HG02571 (cell line): ENCODE results near the gene AUTS2.

ENCODE experiments used
- ATAC-seq: cut with Tn5 transposase; IDR thresholded peaks from one replicate; pipeline ENCODE4 v1.9.1; 2021; ENCODE audit warnings: mild to moderate bottlenecking, moderate library complexity; ENCODE audit not compliant: unreplicated experiment

Gene AUTS2

GRCh38 chr7:69599286-69599954, 1.1 kb downstream of the AUTS2 start:
- no peak for ATAC-seq

- no peak for ATAC-seq
Measured at GRCh38 chr7:69599955-69600709, 1.9 kb downstream of the AUTS2 start.

DNA sequence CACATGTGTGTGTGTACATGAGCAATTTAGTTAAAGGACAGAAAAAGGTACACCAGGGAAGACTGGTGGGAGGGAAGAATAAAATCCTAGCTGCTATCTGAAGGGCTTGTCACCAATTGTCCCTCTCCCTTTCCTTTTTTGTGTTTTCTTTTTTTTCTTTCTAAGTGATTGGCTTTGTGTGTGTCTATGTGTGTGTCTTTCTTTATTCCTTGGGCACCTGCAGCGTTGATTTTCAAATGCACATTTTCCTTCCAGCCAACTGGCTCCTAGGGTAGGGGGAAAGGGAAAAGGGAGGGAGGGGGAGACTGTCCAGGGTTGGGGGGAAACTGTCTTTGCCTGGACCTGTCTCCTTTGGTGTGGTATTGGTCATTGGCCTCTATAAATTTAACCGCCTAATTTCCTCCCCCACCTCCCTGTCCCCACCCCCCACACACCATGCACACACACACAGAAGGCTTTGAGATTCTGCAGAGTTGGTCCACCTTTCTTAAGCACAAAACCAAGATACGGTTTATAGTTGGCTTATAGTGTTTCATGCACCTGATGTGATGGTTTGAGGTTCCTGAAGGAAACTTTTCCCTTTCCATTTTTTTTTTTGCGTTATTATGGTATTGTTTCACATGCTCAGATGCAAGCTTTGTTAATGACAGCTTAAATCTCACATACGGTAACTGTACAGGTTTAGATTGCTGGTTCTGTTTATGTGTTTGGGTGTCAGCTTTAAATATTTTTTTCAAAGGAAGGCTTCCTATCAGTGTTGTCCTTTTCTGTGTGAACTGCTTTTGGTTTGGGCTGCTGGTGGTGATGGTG, 2.6 kb downstream of the AUTS2 start:
- ATAC-seq: no peak

- ATAC-seq: no peak
Measured at GRCh38 chr7:69602522-69602921, 4.2 kb downstream of the AUTS2 start.

GRCh38 chr7:69603351-69603750, 5.1 kb downstream of the AUTS2 start:
- peak; percentile 41 for ATAC-seq

DNA sequence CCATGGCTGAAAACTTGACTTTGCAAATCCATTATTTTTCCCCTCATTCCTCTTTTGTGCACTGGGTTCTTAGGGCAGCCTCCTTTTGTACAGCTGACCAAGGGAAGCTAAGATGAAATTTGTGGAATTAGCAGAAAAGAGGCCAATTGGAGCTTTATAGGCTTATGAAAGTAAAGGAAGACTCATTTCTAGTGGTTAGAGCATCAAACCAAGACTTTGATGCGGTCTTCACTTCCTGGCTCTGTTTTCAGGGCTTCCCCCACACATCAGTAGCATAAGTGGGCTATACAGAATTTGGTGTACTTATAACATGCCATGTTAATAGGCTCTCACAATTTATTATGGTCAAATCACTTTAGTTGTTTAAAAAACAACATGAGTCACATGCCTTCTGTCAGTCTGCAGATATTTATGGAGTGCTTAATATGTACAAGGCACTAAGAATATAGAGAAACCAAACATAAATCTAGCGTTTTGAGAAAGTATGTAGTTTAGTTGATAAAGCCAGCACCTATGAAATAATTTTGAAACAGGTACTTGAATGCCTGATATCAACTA, 5.7 kb downstream of the AUTS2 start:
- no peak for ATAC-seq

GRCh38 chr7:69605070-69605469, 6.8 kb downstream of the AUTS2 start:
- no peak for ATAC-seq

DNA sequence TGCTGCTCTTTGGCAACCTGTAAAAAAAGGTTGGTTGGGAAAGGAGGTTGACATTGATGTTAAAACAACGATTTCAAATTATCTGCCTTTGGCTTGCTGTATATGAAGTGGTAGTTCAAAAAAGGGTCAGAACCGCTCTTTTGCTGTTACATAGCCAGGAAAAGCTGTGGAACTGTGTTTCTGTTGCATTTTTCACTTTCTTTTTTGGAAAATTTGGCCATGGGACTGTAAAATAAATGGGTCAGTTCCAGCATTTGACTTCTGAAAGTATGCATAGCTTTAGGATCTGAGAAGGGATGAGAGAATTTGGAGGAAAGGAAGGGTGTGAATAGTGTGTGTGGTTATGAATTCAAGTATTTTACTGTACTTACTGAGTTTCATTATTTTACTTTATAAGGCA, 7.3 kb downstream of the AUTS2 start:
- no peak for ATAC-seq

GRCh38 chr7:69608049-69608448, 9.8 kb downstream of the AUTS2 start:
- ATAC-seq: no peak

DNA sequence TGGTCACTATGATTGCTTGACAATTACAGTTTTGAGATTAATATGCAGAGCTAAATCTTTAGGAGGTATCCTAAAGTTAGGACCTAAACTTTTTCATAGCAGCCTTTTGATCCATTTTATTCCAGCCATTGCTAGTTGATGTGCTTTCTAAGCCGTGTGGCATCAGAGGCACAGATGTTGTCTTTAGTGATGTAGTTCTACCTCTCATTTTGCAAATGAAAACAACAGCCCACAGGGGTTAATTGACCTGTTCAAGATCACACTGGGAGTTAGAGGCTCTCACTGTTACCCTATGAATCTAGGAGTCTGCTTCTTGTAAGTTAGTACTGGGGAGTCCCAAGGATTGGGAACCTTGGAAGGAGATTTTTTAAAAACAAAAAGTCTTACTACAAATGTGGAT, 10.6 kb downstream of the AUTS2 start:
- no peak for ATAC-seq

- no peak for ATAC-seq
Measured at GRCh38 chr7:69609541-69610373, 11.5 kb downstream of the AUTS2 start.

GRCh38 chr7:69610374-69611084, 12.3 kb downstream of the AUTS2 start:
- ATAC-seq: no peak

DNA sequence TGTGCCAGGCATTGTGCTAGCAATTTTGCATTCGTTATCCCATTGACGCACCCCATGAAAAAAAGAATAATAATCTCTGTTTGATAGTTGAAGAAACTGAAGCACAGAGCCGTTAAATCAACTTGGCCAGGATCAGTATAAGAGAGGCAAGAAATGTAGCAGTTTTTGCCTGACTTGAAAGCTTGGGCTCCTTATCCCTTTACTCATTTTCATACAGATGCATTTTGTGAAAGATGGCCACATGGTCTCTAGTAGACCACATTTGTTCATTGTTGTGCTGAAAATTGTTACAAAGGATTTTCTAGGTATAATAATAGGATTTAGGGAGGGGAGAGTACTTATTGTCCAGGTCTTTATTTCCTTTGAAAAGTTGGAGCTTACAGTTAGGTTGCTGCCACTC, 14.7 kb downstream of the AUTS2 start:
- no peak for ATAC-seq

DNA sequence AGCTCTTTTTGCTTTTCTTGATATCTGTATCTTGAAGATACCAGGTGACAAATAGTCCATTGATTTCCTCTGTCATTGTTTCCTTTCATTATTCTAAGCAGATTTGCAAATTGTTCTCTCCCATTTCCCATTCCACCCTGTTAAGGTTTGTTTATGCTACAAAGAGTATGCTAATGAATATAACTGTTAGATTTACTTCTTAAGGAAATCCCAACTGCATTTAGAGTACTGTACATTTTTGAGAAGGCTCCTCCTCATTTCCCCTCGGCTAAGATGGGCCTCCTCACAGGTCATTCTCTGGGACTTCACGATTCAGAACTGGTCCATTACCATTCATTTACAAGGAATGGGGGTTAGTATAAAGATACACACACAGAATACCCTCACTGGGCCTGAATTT, 15.6 kb downstream of the AUTS2 start:
- ATAC-seq: no peak

DNA sequence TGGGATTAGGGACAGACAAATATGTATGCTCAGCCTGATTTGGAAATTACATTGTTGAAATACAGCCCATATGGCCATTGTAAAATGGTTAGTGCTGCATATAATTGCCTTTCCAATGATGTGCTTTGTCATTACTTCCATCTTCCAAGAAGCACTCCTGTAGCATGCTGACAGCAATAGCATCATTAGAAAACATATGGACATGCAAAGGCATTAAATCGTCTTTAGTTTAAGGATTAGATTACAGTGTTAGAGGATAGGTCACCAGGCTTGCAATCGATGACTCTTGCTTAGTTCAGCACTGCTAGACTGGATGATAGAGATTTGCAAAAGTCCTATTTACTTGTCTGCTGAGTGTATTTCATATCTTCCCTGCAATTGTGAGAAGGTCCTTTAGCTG, 17.4 kb downstream of the AUTS2 start:
- ATAC-seq: no peak

GRCh38 chr7:69617364-69617763, 19.1 kb downstream of the AUTS2 start:
- no peak for ATAC-seq

DNA sequence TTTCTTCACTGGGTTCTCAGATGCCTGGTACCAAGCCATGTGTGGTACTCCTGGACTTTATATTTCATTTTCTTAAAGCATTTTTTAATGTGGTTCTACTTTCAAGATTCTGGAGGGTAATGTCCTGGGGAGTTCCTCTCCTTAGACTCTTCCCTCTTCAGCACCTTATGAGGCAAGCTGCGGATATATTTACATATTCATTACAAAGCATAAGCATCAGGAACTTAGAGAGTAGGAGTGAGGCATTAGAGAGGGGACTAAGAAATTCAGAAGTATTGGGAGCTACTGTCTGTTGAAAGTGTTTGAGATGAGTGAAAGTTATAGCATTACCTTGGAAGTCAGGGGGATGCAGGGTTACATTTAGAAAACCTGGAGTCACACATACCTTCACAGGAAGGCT, 20.8 kb downstream of the AUTS2 start:
- ATAC-seq: no peak

GRCh38 chr7:69619635-69620034, 21.4 kb downstream of the AUTS2 start:
- ATAC-seq: no peak

GRCh38 chr7:69620063-69620462, 21.8 kb downstream of the AUTS2 start:
- ATAC-seq: no peak

DNA sequence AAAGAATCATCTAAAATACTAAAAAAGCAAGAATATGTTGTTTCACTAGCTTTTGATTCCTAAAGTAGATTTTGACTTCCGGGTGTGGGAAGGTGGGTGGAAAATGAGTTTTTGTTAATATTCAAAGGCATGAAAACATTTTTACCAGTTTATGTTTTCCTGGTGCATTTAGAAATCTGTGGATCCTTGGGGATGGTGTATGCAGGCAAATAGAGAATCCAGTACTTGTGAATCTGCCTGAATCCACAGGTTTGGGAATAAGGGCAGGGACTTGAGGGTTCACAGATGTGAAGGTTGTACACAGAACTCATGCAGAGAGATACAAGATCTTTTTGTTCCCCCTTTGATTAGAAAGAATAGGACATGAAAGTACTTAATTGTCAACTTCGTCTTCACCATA, 22.4 kb downstream of the AUTS2 start:
- ATAC-seq: no peak
